Hematopoietic multipotent progenitor cell treated with erythropoietin and hydrocortisone succinate and interleukin-3 and kit ligand, for 8 days (in vitro differentiated cells): ENCODE results near the gene NDRG2.

Source experiments
- DNase-seq: peaks from one replicate; pipeline ENCODE4 v3.0.0-alpha.2; 2015

Gene NDRG2

DNA sequence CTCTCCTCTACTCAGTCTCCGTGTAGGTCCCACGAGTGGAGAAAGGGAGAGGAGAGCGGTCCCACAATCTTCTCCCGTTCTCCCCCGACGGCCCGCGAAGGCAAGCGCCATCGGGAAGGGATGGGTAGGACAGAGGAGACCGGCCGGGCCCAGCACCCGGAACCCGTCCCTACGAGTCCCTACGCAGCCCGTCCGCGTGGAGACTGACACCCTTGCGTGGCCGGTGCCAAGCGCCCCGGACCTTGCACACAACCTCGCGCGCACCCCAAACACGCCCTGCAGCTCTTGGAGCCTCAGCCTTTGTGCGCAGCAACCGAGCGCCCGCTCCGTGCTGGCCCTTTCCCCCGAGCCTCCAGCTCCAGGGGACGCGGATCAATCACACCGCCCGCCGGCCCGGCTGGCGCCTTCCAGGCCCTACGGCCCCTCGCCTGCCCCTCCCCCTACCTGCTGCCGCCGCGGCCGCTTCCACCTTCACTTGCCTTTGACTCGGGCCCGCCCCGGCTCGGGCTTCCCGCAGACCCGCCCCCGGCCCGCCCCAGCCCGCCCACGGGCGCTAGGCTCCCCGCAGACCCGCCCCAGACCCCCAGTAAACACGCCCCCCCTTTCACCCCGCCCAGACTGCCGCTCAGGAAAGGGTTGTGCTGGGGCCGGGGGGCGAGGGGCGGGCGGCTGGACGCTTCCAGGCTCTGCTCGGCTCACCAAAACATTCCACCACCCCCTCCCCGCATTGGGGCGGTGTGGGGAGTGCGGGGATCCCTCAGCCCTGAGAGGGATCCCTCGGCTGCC, at the start of gene NDRG2:
NDRG2 (minus strand) TSS at position 477 of the 786 bp plus-strand sequence. CDS start 1,746 bp downstream, outside the sequence.
- DNase-seq, result no peak

GRCh38 chr14:21073921-21074320, 49.1 kb upstream of the NDRG2 start:
- no peak for DNase-seq

GRCh38 chr14:21072781-21073339, 48.0 kb upstream of the NDRG2 start:
- DNase-seq, result no peak

DNA sequence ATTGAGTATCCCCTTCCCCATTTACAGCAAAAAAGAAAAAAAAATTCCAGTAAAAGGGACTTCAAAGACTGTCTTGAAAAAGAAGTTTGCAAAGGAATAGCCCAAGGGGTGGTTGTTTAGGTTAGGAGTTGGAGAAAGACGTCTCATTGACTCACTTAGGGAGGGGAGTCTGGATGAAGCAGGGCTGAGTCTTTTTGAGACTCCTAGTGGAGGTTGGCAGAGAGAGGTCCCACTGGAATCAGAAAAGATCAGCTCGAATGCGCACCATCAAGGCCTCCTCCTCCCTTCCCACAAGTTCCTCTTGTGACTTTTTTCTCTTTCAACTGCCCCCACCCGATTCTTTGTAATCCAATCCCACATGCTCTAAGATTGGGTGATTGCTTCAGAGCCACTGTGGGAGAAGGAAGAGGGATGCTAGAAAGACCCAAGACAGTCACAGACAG, 47.2 kb upstream of the NDRG2 start:
- DNase-seq, result no peak

DNA sequence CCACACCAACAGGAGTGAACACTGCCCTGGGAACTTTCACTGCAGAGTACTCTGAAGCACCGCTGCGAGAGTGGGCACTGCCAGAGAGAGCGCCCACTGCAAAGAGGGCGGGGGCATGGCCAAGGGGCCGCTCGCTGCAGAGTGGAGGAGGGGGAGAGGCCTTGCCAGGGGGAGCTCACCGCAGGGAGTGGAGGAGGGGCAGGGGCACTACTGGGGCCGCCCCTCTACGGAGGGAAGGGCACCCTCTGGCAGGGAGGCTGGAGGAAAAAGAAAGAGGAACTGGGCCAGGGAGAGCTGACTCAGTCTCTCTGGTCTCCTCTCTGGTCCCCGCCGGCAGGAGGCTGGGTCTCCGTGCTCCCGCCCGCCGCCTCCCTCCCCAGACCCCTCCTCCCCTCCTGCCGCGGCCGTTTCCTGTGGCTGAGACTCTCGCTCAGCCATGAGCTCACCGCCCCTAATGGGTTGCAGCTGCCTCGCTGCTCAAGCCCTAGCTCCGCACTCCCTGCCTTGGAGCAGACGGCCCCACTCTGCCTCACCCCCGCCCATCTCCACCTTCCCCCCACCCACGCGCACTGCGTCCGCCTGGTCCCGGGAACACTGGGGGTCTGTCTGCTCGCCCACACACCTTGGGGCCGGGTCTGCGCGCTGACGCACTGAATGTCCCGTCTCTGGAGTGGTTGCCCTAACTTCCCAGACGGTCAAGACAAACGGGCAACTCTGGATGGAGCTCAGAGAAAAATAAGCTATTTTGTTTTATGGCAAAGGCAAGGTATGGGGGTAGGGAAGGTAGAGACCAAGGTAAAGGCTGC, 46.6 kb upstream of the NDRG2 start:
- DNase-seq, result peak; percentile 36

DNA sequence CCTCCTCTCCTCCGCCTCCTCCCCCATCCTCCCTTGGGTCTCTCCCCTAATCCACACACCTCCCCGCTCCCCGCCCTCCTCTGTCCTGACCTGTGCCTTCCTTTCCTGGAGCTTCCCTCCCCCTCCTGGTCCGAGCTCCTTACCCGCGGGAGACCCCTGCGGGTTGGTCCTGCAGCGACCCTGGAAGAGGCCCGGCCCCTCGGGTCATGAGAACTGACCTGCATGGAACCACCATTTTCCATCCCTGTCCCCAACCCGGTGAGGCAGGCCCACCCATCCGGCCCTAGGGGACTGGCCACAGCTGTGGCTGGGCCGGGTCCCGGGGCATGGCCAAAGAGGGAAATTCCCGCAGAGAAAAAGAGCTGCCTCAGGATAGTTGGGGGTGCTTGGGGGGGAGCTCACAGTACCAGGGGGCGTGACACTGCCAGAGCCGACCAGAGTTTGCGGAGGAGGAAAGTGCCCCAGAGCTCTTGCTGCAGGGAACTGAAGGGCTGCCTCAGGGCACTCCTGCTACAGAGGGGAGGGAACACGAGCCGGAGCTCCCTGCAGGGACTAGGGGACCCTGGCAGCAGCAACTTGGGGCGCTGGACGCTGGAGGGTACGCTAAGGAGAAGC, 45.9 kb upstream of the NDRG2 start:
- no peak for DNase-seq

DNA sequence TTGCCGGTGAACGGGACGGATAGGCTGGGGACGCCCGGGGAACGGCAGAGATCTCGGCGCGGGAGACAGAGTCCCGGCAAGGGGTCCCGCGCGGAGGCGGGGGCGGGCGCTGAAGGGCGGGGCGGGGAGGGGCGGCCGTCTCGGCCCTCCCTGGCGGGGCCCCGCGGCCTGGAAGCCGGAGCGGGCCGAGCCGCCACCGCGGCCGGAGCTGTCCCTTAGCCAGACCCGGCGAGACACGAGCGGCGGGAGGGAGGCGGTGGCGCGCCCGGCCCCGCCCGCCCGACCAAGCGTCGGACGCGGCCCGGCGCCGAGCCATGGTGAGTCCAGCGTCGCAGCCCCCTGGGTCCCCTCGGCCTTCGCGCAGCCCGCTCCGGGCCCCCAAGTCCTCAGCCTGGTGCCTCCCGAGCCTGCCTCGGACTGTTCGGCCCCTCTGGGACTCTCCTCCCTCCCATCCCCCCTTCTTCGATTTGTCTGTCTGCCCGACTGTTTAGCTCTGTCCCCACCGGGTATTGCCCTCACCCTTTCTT, 45.3 kb upstream of the NDRG2 start, which contains the start of gene ARHGEF40:
ARHGEF40 (plus strand) TSS at position 222 of the 527 bp plus-strand sequence; CDS start at position 315, 93 bp downstream.
- no peak for DNase-seq

DNA sequence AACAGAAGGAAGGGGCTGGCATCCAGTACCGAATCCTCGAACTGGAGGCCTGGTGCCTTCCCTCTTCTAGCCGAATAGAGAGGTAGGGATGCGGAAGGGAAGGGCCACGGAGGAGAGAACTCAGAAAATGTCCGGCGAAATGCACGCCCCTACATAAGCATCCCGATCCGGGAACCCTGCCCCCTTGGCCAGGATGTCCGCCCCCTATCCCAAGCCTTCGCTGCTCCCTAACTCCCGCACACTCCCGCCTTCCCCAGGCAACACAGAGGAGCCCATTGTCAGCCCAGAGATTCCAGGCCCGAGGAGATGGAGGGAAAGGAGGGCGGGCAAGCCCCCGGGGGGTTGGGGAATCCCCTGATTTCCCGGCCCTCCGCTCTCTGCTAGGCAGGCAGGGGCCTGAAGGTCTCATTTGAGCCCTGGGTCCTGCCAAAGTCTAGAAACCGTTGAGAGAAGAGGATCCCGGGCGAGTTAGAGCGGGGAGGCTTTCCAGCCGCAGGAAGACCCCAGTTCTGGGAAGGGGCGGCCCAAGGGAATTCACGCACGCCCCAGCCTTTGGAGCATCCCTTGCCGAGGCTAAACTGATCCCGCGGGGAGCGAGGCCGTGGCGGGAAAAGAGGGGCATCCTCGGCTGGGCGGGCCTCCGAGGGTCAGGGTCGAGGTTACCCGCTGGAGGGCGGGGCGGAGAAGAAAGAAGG, 44.7 kb upstream of the NDRG2 start:
- no peak for DNase-seq

DNA sequence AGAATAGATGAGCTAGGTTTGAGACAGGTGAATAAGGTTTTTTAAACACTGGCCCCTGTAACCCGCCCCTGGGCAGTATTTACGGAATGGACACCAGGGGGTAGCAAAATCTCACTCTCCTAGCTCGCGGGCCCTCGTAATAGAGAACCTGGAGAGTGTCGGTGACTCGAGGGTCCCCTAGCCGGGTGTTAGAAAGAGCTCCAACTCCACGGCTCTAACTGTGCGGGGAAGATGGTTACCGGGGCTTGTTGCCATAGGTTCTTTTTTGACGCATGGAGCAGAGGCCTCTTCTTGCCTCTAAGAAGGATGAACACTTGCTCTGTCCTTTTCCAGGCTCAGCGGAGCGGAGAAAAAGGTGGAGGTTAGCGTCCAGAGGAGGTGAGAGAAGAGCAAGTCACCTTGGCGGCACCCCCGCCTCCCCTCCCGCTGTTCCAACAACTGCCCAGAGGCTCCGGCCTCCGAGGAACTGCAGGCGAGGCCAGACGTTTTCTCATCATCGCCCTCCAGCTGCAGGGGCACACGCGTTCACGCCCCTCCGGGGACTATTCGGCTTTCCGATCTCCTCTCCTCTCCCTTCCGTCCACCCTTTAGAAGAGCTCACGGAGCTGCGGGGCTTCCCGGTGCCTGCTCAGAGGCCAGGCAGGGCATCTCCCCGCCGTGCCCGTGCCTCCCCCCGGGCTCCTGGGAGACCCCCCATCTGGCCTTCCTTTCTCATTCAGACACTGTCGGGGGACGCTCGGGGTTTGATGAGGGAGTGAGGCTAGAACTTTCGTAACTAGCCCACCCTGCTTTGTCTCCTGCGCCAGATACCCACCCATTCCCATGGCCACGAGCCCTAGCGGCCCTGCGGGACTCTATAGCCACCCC, 43.9 kb upstream of the NDRG2 start:
- DNase-seq, result peak; percentile 62

DNA sequence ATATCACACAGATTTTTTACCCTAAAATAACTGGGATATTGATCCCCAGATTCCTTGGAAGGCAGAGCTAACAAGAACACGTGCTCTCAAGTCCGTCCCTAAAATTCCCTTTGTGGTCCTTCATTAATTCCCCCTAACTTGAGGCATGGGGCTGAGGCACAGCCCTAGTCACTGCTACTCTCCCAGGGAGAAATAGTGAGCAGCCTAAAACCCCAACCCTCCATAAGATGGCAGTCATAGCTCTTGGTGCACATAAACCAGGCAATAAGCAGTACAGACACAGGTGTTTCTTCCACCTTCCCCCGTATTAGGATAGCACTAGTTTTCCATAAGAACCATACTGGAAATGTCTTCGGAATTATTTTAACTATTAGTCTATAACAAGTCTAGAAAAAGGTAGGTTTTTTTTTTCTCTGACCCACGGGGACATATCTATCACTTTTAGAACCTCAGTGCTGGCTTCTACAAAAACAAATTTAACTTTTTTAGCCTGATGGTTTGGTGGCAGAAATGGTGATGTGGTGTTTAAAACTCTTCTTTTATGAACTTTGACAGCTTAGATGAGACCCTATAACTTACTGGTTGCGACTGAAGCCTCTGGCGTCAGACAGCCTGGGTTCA, 42.1 kb upstream of the NDRG2 start:
- DNase-seq, result no peak

GRCh38 chr14:21063479-21063878, 38.6 kb upstream of the NDRG2 start:
- DNase-seq, result no peak

DNA sequence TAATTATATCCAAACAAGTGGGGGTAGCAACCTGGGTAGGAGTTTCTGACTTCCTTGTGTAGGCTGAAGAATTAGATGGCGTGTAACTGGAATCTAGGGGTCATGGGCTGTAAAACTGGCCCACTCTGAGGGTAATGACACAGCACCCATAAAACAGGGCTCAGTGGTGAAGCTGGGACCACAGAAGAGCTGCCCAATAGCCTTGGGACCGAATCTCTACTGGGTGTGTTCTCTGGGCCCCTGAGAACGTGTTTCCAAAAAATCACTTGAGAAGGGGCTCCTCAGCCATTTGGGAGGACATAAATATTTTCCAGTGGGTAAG, 36.4 kb upstream of the NDRG2 start:
- DNase-seq, result no peak

- DNase-seq, result no peak
These were observed 35.9 kb upstream of the NDRG2 start for GRCh38 chr14:21060614-21061346.

GRCh38 chr14:21059842-21060613, 35.2 kb upstream of the NDRG2 start:
- DNase-seq, result no peak

- no peak for DNase-seq
These were observed 34.0 kb upstream of the NDRG2 start for GRCh38 chr14:21058903-21059302.

DNA sequence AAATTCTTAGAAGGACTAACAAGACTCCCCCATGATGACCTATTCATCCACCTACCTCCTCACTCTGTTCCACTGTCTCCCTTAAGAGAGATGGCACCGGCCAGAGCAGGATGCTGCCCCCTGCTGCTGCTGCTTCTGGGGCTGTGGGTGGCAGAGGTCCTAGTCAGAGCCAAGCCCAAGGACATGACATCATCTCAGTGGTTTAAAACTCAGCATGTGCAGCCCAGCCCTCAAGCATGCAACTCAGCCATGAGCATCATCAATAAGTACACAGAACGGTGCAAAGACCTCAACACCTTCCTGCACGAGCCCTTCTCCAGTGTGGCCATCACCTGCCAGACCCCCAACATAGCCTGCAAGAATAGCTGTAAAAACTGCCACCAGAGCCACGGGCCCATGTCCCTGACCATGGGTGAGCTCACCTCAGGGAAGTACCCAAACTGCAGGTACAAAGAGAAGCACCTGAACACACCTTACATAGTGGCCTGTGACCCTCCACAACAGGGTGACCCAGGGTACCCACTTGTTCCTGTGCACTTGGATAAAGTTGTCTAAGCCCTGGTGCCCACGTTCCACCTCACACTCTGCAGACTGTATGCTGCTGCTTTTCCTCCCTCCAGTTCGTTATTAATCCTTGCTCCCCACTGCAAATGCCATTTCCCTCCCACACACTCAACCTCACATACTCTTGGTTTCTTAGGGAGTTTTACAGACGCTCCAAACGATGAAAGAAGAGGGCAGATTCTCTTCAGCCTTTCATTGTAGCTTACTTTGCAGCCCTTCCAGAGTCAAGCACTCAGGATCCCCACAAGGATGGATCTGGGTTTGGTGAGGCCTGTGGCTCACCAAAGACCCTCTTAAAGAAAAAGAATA, 33.2 kb upstream of the NDRG2 start, which contains the start of gene RNASE8:
RNASE8 (plus strand) TSS at position 20 of the 873 bp plus-strand sequence; CDS start at position 91, 71 bp downstream.
- no peak for DNase-seq

- DNase-seq, result no peak
These were observed 31.8 kb upstream of the NDRG2 start for GRCh38 chr14:21056520-21057163.
